Testis (tissue), 3 donors: ENCODE results near the gene SNORC. TPM values are rescaled to one million over a fixed set of nuclear protein-coding genes. Genes with fewer than 3 reads are reported as not detected.

ENCODE experiments used
- DNase-seq: peaks from one replicate; pipeline ENCODE4 v3.0.0-alpha.2; 2019
- H3K27ac ChIP-seq, 2 donors: fragments of 200-600 bp; sonication (generic); one replicate each; pipeline ENCODE4 v1.5.1; 2019
- H3K27me3 ChIP-seq: fragments of 200-600 bp; sonication (generic); one replicate; pipeline ENCODE4 v1.5.1; 2019
- H3K36me3 ChIP-seq: fragments of 200-600 bp; sonication (generic); one replicate; pipeline ENCODE4 v1.5.1; 2017; ENCODE audit warnings: low read depth; ENCODE audit errors: missing control alignments
- H3K4me1 ChIP-seq: fragments of 200-600 bp; sonication (generic); one replicate; pipeline ENCODE4 v1.5.1; 2019
- H3K4me3 ChIP-seq, 2 donors: fragments of 200-600 bp; sonication (generic); one replicate each; pipeline ENCODE4 v1.5.1; 2017 to 2019
- H3K9me3 ChIP-seq: fragments of 200-600 bp; sonication (generic); one replicate; pipeline ENCODE4 v1.5.1; 2017
- POLR2A ChIP-seq: fragments of 450-650 bp; IDR thresholded peaks from one replicate; pipeline ENCODE4 v1.6.1; 2017; ENCODE audit warnings: antibody characterized with exemption, mild to moderate bottlenecking, moderate library complexity
- WGBS, 2 donors: methylation state at CpG; one replicate each; pipeline ENCODE4 v1.1.5; 2018; 5-methylcytosine and 5-hydroxymethylcytosine counted together
- intact Hi-C: fragments of 100-400 bp; cut with DNase I; formaldehyde crosslinking; loops from one replicate; pipeline ENCODE4 v1.15.1; 2023; ENCODE audit warnings: low total_unique reads
- polyA plus RNA-seq: library from polyadenylated mRNA; stranded (reverse); fragments of 350-450 nt; fragmentation: Illumina TruSeq; extraction: RNeasy Lipid Tissue Mini Kit (QIAGEN cat#74804); gene quantifications from one replicate; pipeline ENCODE4 v1.2.3, GENCODE V29; 2014; ENCODE audit warnings: low read depth, low replicate concordance; ENCODE audit not compliant: insufficient read depth
- total RNA-seq, 2 donors: library from RNA; depleted of rRNA; stranded (reverse); fragments of >200 nt; gene quantifications; one replicate each; pipeline ENCODE4 v1.2.3, GENCODE V29; 2016
- TF ChIP-seq, protein P1 (sequence below), 3 experiments: fragments of 450-650 bp in 2 of 3; fragments of 200-600 bp in 1 of 3; sonication (generic) in 1 of 3; IDR thresholded peaks; one replicate each; pipeline ENCODE4 v1.5.1; 2016 to 2019; ENCODE audit warnings: antibody characterized with exemption in 3 of 3, mild to moderate bottlenecking in 2 of 3, moderate library complexity in 1 of 3

The SNORC gene
- total and polyA plus RNA-seq, 3 donors from 2014 or later: 7.3 to 15.9 (median 14.5) TPM

DNA sequence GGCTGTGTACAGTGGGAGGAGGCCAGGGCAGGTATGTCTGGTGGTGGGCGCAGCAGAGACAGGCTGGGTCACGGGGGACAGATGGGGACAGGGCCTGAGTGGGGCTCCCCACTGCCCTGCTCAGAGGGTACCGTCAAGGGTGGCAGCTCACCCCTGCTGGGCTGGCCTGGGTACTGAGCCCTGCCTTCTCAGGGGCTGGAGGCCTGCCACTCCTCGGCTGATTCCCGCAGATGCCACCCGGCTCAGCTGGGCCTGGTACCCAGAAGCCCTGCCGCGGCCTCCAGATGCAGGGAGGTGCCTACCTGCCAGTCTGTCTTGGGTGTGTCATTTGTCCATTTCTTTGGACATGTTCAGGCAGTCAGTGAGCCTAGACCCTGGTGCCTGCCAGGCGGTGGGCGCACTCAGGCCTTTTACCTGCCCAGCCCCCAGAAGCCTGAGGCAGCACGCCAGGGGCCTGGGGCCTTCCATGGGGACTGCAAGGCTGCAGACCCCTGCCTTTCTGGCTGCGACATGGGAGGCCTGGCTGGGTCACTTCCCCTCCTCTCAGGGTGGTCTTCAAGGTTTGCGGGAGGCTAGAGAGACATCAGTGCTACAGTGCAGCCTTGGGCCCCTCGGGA lies 3.3 kb downstream of the SNORC start:
- no peak overlapping the region for H3K4me3 ChIP-seq
- no peak for DNase-seq
- H3K4me1 ChIP-seq: peaks cover 23% of the 10 kb centered on the region
- TF ChIP-seq, protein P1, sequence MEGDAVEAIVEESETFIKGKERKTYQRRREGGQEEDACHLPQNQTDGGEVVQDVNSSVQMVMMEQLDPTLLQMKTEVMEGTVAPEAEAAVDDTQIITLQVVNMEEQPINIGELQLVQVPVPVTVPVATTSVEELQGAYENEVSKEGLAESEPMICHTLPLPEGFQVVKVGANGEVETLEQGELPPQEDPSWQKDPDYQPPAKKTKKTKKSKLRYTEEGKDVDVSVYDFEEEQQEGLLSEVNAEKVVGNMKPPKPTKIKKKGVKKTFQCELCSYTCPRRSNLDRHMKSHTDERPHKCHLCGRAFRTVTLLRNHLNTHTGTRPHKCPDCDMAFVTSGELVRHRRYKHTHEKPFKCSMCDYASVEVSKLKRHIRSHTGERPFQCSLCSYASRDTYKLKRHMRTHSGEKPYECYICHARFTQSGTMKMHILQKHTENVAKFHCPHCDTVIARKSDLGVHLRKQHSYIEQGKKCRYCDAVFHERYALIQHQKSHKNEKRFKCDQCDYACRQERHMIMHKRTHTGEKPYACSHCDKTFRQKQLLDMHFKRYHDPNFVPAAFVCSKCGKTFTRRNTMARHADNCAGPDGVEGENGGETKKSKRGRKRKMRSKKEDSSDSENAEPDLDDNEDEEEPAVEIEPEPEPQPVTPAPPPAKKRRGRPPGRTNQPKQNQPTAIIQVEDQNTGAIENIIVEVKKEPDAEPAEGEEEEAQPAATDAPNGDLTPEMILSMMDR (IDR thresholded peaks at IDR 0.05): no peak
- no peak for TF ChIP-seq POLR2A
- no peaks in the 10 kb centered on the region for H3K27me3 ChIP-seq
- intact Hi-C loops: no loop called here
- 92 to 98% methylated on average over 7 to 13 of the region's 14 CpGs for WGBS, 2 donors
- H3K27ac ChIP-seq: no peak overlapping the region
- H3K9me3 ChIP-seq: no peaks in the 10 kb centered on the region
- H3K36me3 ChIP-seq: no peaks in the 10 kb centered on the region

DNA sequence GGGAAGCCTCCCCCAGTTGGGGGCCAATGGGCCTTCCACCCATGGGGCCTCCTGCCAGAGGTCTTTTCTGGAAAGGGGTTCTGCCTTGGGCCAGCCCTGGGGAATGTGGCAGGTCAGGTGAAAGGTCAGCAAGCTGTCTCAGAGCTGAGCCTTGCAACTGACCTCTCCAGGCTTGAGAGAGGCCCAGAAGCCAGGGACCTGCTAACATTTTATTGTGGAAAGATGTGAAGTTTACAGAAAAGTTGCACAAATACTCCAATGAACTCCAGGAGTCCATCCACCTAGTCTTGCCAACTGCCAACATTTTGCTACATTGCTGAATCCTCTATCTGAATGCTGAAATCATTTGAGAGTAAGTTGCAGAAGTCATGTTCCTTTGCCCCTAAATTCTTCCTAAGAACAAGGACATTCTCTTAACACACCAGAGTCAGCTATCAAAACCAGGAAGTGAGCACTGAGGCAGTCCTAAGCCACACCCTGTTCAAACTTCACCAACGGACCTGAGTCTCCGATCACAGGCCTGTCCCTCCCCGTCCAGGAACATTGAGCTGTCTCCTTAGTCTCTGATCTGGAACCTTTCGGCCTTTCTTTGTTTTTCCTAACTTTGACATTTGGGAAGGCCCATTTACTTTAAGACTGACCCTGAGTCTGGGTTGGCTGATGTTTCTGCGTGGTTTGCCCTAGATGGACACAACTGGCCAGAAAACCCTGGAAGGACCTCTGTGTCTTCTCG lies 4.0 kb downstream of the SNORC start:
- 71 to 74% methylated on average over 5 to 6 of the region's 6 CpGs for WGBS, 2 donors
- Histone ChIP-seq H3K27ac (peak overlapping the region in 1 of 2 donors; percentile 73), H3K36me3 (no peaks in the 10 kb centered on the region), H3K27me3 (no peaks in the 10 kb centered on the region), H3K9me3 (no peaks in the 10 kb centered on the region), H3K4me3 (no peak overlapping the region), H3K4me1 (peaks cover 23% of the 10 kb centered on the region)
- TF ChIP-seq, protein P1 (IDR thresholded peaks at IDR 0.05): no peak
- no peak for TF ChIP-seq POLR2A
- DNase-seq: no peak
- intact Hi-C loops: no loop called here

DNA sequence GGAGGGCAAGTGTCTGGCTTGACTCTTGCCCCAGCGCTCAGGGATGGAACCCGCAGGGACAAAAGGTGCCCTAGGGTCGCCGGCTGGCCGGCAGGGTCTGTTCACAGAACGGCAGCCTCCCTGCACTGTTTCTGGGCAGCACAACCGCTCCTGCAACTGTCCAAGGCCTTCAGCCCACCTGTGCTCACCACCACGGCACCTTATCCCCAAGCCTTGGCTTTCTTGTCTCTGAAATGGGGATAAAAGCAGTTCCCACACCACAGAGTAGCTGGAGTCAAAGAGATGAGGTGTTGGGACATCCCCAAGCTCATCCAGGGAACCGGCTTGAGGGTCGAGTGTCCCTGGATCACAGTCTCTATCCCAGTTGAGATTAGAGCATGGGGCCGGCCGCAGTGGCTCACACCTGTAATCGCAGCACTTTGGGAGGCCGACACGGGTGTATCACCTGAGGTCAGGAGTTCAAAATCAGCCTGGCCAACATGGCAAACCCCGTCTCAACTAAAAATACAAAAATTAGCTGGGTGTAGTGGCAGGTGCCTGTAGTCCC lies 4.7 kb downstream of the SNORC start:
- TF ChIP-seq, protein P1 (IDR thresholded peaks at IDR 0.05): no peak
- no peak for TF ChIP-seq POLR2A
- peak overlapping the region in 1 of 2 donors; percentile 73 for H3K27ac ChIP-seq
- DNase-seq: no peak
- H3K4me3 ChIP-seq: no peak overlapping the region
- H3K27me3 ChIP-seq: no peaks in the 10 kb centered on the region
- H3K36me3 ChIP-seq: no peaks in the 10 kb centered on the region
- intact Hi-C loops: no loop called here
- H3K9me3 ChIP-seq: no peaks in the 10 kb centered on the region
- peaks cover 23% of the 10 kb centered on the region for H3K4me1 ChIP-seq
- WGBS, 2 donors: 88 to 94% methylated on average over 11 to 16 of the region's 16 CpGs

DNA sequence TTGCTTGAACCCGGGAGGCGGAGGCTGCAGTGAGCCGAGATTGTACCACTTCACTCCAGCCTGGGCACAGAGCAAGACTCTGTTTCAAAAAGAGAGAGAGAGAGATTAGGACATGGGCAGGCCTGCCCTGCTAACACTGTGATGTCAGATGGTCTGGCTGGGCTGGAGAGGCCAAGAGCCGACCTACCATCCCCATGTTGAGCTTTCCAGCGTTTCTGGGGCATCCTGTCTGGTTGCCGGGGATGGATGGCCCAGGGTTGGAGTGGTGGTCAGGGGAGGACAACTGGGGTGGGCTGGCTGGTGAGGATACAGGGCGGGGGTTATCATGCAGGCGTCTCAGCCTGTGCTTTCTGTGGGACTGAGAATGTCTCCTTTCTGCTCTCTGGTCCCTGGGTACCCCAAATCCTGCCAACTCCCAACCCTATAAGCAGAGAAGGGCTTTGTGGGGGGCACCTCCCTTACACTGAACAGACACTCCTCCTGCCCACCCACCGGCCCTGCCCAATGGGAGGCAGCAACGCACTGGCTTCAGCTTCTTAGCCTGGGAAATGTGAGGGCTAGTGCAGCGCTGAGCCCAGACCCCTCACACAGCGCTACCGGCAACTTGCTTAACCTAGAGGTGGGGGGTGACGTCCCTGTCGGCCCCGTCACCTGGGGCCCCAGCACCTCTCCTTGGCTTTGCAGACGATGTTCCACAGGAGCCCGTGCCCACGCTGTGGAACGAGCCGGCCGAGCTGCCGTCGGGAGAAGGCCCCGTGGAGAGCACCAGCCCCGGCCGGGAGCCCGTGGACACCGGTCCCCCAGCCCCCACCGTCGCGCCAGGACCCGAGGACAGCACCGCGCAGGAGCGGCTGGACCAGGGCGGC lies 5.4 kb downstream of the SNORC start:
- WGBS, 2 donors: 40 to 77% methylated on average over 7 to 16 of the region's 37 CpGs

More for the DNA sequence above, 5.4 kb downstream of the SNORC start:
- Histone ChIP-seq H3K27me3 (no peaks in the 10 kb centered on the region), H3K4me1 (peaks cover 23% of the 10 kb centered on the region), H3K9me3 (no peaks in the 10 kb centered on the region), H3K4me3 (peak overlapping the region; percentile 51 to 64), H3K27ac (peak overlapping the region in 1 of 2 donors; percentile 50), H3K36me3 (no peaks in the 10 kb centered on the region)
- TF ChIP-seq, protein P1 (IDR thresholded peaks at IDR 0.05): no peak
- no peak for TF ChIP-seq POLR2A
- peak; percentile 50 for DNase-seq
- intact Hi-C loops: no loop called here
